Nephron progenitor cell (in vitro differentiated cells): ENCODE data around the gene PTPRZ1.
A peak's percentile ranks its signal among the peaks of the same experiment; 100 is the strongest.

Source experiments
- DNase-seq: peaks from one replicate; pipeline ENCODE4 v3.0.0; 2021
- H3K27ac Mint-ChIP-seq: 2 replicates; pipeline ENCODE4 v1.8.0; 2021; ENCODE audit warnings: mild to moderate bottlenecking, moderate library complexity, mixed read lengths
- H3K27me3 Mint-ChIP-seq: 2 replicates; pipeline ENCODE4 v1.8.0; 2021; ENCODE audit warnings: mild to moderate bottlenecking, low read depth, mixed read lengths; ENCODE audit not compliant: poor library complexity
- H3K36me3 Mint-ChIP-seq: 2 replicates; pipeline ENCODE4 v1.8.0; 2021; ENCODE audit warnings: low read depth, mixed read lengths
- H3K4me1 Mint-ChIP-seq: 2 replicates; pipeline ENCODE4 v1.8.0; 2021; ENCODE audit warnings: mixed read lengths
- H3K4me3 Mint-ChIP-seq: 2 replicates; pipeline ENCODE4 v1.8.0; 2021; ENCODE audit warnings: mild to moderate bottlenecking, moderate library complexity, mixed read lengths
- H3K9me3 Mint-ChIP-seq: 2 replicates; pipeline ENCODE4 v1.8.0; 2021; ENCODE audit warnings: mild to moderate bottlenecking, moderate library complexity, mixed read lengths
- TF ChIP-seq, protein P1 (sequence below): fragments of 200-600 bp; sonication (generic); IDR thresholded peaks from 2 replicates; pipeline ENCODE4 v1.5.0; 2021; ENCODE audit warnings: antibody characterized with exemption

Gene PTPRZ1

DNA sequence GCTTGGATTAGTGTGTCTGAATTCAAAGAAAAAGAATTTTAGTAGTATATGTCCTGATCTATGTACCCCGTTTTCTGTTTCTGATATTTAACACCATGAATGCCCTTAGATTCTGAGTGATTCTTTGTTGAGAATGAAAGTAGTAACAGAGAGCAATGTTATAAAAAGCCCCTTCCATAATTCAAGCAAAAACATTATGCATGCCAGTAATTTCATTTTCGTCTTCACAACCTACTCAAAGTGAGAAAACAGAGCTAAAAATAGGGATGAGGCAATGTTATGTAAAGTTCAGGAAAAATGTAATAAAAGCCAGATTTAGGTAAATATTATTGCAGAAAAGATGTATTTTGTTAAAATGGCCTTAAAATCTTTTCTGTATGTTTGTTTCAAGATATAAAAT is 28.1 kb downstream of the PTPRZ1 start:
- Mint-ChIP-seq H3K4me1 (peaks cover 22% of the 10 kb centered on the region), H3K27me3 (no peaks in the 10 kb centered on the region), H3K4me3 (no peak overlapping the region), H3K36me3 (no peaks in the 10 kb centered on the region), H3K27ac (no peak overlapping the region), H3K9me3 (peaks cover 3% of the 10 kb centered on the region)
- no peak for DNase-seq
- TF ChIP-seq, protein P1, sequence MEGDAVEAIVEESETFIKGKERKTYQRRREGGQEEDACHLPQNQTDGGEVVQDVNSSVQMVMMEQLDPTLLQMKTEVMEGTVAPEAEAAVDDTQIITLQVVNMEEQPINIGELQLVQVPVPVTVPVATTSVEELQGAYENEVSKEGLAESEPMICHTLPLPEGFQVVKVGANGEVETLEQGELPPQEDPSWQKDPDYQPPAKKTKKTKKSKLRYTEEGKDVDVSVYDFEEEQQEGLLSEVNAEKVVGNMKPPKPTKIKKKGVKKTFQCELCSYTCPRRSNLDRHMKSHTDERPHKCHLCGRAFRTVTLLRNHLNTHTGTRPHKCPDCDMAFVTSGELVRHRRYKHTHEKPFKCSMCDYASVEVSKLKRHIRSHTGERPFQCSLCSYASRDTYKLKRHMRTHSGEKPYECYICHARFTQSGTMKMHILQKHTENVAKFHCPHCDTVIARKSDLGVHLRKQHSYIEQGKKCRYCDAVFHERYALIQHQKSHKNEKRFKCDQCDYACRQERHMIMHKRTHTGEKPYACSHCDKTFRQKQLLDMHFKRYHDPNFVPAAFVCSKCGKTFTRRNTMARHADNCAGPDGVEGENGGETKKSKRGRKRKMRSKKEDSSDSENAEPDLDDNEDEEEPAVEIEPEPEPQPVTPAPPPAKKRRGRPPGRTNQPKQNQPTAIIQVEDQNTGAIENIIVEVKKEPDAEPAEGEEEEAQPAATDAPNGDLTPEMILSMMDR = no peak

DNA sequence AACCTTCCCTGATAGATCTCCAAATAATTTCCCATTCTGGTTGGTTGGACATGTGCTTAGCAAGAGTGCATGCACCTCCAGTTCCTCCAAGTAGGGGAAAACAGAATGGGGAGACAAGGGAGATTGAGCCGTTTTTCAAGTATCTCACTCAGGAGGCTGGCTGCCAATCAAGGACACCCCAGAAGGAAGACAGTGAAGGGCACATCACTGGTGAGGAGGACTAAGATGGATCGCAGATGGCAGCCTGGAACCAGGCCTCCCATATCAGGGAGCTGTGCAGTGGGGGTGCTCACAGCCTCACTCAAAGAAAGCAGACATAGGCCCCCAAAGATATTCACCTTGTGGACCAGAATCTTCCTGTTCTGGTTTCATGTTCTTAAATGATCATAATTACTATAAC is 31.2 kb downstream of the PTPRZ1 start:
- Mint-ChIP-seq H3K27me3 (no peaks in the 10 kb centered on the region), H3K4me1 (peaks cover 20% of the 10 kb centered on the region), H3K36me3 (no peaks in the 10 kb centered on the region), H3K27ac (no peak overlapping the region), H3K4me3 (no peak overlapping the region), H3K9me3 (peaks cover 3% of the 10 kb centered on the region)
- no peak for DNase-seq
- TF ChIP-seq, protein P1 = no peak

DNA sequence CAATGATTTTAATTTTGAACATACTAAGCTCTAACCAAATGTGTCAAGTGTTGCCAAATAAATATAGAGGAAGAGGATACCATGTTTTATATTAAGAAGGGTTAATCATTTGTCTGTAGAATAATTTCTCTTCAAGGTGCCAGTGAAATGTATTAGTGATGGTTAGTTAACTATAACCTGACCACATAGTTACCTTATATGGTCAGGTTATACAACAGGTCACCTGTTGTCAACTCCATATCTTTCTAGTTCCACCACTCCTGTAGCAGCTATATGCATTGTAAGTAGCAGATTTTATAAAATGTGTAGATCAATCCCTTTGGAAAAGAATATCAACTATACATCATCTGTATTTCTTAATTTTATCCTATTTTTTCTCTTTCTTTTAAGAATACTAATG is 35.1 kb downstream of the PTPRZ1 start:
- Mint-ChIP-seq H3K36me3 (no peaks in the 10 kb centered on the region), H3K9me3 (no peaks in the 10 kb centered on the region), H3K27me3 (no peaks in the 10 kb centered on the region), H3K4me1 (peaks cover 10% of the 10 kb centered on the region), H3K27ac (no peak overlapping the region), H3K4me3 (no peak overlapping the region)
- TF ChIP-seq, protein P1 = no peak
- DNase-seq = no peak

DNA sequence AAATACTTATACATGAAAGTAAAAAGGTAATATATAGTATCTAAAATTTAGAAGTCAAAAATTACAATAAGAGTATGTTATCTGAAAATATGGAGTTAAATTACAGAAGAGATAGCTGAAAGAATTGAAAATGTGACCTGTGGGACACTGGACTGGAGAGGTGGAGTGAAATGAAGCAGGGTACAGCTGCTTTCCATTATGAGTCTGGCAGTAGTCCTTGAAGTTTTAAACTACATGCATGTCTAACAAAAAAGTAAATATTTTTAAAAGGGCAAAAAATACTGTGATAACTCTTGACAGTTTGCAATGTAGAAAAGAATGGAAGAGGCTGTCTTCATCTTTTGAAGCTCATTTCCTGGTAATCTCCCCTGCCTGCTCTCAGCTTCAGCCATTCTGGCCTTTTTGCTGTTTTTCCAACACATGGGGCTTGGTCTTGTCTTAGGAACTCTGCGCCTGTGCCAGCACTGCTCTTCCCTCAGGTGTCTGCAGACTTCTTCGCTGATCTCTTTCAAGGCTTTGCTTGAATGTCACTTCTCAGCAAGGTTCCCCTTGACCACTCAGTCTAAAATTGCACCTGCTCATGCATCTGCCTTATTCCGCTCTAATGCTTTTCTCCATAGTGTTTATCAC is 36.9 kb downstream of the PTPRZ1 start:
- H3K36me3 Mint-ChIP-seq = no peaks in the 10 kb centered on the region
- TF ChIP-seq, protein P1 = no peak
- no peak overlapping the region for H3K27ac Mint-ChIP-seq
- no peaks in the 10 kb centered on the region for H3K9me3 Mint-ChIP-seq
- H3K4me1 Mint-ChIP-seq = peaks cover 10% of the 10 kb centered on the region
- no peak overlapping the region for H3K4me3 Mint-ChIP-seq
- DNase-seq = no peak
- no peaks in the 10 kb centered on the region for H3K27me3 Mint-ChIP-seq

DNA sequence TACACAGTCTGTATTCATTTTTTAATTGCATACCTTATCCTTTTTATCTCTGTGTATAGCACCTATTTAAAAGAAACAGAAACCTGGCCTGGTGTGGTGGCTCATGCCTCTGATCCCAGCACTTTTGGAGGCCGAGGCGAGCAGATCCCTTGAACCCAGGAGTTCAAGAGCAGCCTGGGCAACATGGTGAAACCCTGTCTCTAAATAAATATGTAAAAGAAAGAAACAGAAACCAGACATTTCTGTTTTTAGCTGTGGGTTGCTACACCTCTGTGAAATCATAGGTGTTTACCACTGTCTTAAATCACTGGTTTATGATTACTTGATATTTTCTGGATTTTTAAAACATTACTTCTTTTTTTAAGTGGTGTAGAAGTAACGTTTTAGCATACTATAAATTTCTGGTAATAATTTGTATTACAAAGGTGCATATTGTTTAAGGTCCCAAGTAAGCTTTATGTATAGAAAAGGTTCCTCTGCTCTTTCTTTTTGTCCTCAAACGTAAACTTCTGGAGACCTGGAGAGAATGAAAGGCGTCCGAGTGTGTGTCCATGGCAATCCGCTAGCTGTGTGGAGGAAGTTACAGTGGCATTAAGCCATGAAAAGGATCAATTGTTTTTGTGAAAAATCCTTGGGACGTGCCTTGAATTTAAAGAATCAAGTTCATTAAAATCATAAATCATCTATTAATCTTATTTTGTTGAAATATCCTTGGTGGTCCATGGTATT is 41.1 kb downstream of the PTPRZ1 start:
- TF ChIP-seq, protein P1 = no peak

More for the DNA sequence above, 41.1 kb downstream of the PTPRZ1 start:
- no peaks in the 10 kb centered on the region for H3K27me3 Mint-ChIP-seq
- no peak overlapping the region for H3K4me3 Mint-ChIP-seq
- H3K36me3 Mint-ChIP-seq = no peaks in the 10 kb centered on the region
- peak overlapping the region; percentile 15 for H3K27ac Mint-ChIP-seq
- peaks cover 8% of the 10 kb centered on the region for H3K4me1 Mint-ChIP-seq
- no peaks in the 10 kb centered on the region for H3K9me3 Mint-ChIP-seq
- DNase-seq = no peak
